Measurements from ENCODE around the gene CRIM1. TPM values are rescaled to one million over a fixed set of nuclear protein-coding genes. Genes with fewer than 3 reads are reported as not detected.

Gene CRIM1
- total and polyA plus RNA-seq, 2 experiments from 2014 or later, result 76.4 to 485 TPM

DNA sequence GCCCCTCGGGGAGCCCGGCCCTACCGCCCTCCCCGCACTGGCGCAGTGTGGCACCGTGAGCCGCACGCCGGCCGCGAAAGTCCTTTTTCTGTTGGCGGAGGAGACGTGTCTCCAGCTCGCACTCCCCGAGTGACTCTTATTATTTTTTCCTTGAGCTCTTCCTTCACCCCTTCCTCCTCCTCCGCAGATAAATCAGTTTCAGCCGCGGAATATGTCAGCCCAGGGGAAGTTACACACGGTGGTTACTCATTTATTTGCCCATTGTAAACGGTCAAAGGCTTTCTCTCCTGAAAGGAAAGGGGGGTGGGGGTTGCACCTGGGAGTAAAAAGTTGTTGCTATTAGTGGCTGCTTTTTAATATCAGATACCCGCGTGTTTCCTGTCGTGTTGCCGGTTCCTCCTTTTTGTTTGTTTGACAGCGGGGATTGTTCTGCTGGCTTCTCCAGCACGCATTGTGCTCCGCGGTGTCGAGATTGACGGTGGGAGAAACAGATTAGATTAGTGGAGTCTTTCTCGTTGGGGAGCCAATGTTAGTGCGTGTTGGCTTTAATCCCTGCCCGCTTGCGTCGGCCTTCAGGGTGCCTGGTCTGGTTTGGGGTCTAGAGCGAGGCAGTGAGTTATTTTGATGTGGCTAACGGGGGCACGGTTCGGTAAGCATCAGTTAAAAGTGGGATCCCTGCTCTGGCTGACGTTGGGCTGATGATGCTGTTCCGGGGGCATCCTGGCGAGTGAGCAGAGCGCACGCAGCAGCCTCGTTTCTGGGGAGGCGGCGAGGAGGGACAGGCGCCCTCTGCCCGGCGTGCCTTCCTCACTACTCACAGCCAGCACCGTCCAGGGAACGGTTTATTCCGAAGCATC lies 1.6 kb downstream of the CRIM1 start:
- peak overlapping the region; percentile 93 for H3K27ac ChIP-seq
- H3K9me3 ChIP-seq (ENCODE audit: low read depth), result no peaks in the 10 kb centered on the region
- peaks cover 16% of the 10 kb centered on the region; the same call in 1 of the 2 replicates for H3K36me3 ChIP-seq (ENCODE audit: low read depth)
- peak; percentile 91 for DNase-seq
- H3F3A ChIP-seq (ENCODE audit: insufficient read depth), result peaks cover 78% of the 10 kb centered on the region
- peak overlapping the region; percentile 97 for H3K9ac ChIP-seq
- whole genome bisulfite sequencing, 2 experiments (ENCODE audit: low coverage in 1 of 2, low lambda C conversion rate in 2 of 2, missing lambda C conversion rate in 2 of 2), result 0 to 1% methylated on average over 53 of the region's 53 CpGs
- H3K79me2 ChIP-seq (ENCODE audit: insufficient read depth), result peaks cover 85% of the 10 kb centered on the region
- H3K9me2 ChIP-seq (ENCODE audit: insufficient read depth), result no peaks in the 10 kb centered on the region
- 0 out of 2 replicates have a peak, but pooled peaks cover 9% of the 10 kb centered on the region for H4K20me1 ChIP-seq (ENCODE audit: insufficient read depth)
- TF ChIP-seq EZH2 (IDR thresholded peaks at IDR 0.05; ENCODE audit: insufficient read depth, poor library complexity, severe bottlenecking), result no peak
- TF ChIP-seq EZH2phosphoT487 (IDR thresholded peaks at IDR 0.05; ENCODE audit: insufficient read depth, low read depth), result no peak
- H3K4me3 ChIP-seq, result peak overlapping the region; percentile 99
- in situ Hi-C loops (cut with MboI), result loop anchor here (10.0 kb wide), 1 partner anchor 308 kb away; no protein-coding TSS in a partner anchor
- H3K4me2 ChIP-seq (ENCODE audit: unreplicated experiment), result peak overlapping the region; percentile 96
- no peak overlapping the region for H2AFZ ChIP-seq
- peaks cover 52% of the 10 kb centered on the region for H3K4me1 ChIP-seq (ENCODE audit: insufficient read depth)
- no peaks in the 10 kb centered on the region for H3K27me3 ChIP-seq (replicated peaks; ENCODE audit: insufficient read depth)

DNA sequence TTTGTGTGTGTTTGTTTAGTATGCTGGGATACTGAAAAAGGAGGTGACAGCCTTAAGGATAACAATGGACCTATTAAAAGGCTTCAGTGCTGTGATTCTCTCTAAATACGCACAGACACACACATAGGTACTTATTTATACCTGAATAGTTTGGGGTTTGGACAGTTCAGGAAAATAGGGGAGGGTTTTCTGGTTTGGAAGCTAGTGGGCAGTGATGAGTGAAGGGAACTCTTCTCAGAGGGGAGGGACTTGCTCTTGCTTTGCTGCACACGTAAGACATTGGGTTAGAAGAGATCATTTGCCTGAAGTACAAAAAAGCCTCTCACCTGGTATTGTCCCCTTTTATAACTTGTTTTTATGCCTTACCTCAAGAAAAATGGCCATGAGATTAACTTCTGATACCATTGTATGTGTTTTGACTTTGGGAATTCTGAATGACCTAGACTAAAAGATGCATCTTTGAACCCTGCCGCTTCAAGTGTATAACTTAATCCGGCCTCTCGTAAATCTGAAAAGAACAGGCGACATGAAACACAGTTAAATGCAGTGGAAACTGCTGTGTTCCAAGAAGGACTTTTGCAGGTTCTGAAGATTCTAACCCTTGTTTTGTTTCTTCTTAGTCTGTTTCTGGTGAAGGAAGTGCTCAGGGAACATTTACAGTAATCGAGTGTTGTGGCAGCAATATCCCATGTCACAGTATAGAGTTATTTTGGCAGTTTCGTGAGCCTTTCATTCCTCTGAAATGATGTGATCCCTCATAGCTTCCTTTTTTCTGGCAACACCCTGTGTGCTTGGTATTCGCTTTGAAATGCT lies 2.5 kb downstream of the CRIM1 start:
- peaks cover 16% of the 10 kb centered on the region; the same call in 1 of the 2 replicates for H3K36me3 ChIP-seq (ENCODE audit: low read depth)
- H3K4me1 ChIP-seq (ENCODE audit: insufficient read depth), result peaks cover 52% of the 10 kb centered on the region
- H3K9ac ChIP-seq, result peak overlapping the region; percentile 97
- no peaks in the 10 kb centered on the region for H3K27me3 ChIP-seq (replicated peaks; ENCODE audit: insufficient read depth)
- peak overlapping the region; percentile 93 for H3K27ac ChIP-seq
- peaks cover 93% of the 10 kb centered on the region for H3K79me2 ChIP-seq (ENCODE audit: insufficient read depth)
- no peak for TF ChIP-seq EZH2phosphoT487 (IDR thresholded peaks at IDR 0.05; ENCODE audit: insufficient read depth, low read depth)
- H4K20me1 ChIP-seq (ENCODE audit: insufficient read depth), result 0 out of 2 replicates have a peak, but pooled peaks cover 9% of the 10 kb centered on the region
- peak; percentile 86 for DNase-seq
- H3K4me2 ChIP-seq (ENCODE audit: unreplicated experiment), result peak overlapping the region; percentile 96
- peak overlapping the region; percentile 99 for H3K4me3 ChIP-seq
- no peak overlapping the region for H2AFZ ChIP-seq
- no peaks in the 10 kb centered on the region for H3K9me2 ChIP-seq (ENCODE audit: insufficient read depth)
- WGBS, 2 experiments (ENCODE audit: low coverage in 1 of 2, low lambda C conversion rate in 2 of 2, missing lambda C conversion rate in 2 of 2), result 2% methylated on average over 9 of the region's 9 CpGs
- no peaks in the 10 kb centered on the region for H3K9me3 ChIP-seq (ENCODE audit: low read depth)
- peaks cover 77% of the 10 kb centered on the region for H3F3A ChIP-seq (ENCODE audit: insufficient read depth)
- in situ Hi-C loops (cut with MboI), result loop anchor here (10.0 kb wide), 1 partner anchor 307 kb away; no protein-coding TSS in a partner anchor

DNA sequence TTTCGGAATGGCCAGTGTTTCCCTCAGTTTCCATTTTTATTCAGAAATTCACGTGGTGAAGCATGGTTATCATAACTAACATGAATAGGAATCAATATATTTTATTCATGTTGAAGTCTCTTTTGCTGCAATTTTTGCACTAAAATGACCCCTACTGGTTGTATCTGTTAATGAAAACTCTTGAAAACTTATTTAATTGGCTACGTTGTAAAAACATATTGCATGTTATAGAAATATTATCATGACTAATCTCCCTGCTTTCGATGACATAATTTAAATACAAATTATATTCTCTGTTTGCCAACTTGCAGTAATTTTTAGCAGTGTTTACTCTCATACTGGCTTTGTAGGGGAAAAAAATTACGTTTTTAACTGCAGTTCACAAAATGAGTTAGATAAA lies 3.5 kb downstream of the CRIM1 start:
- H3K36me3 ChIP-seq (ENCODE audit: low read depth), result peaks cover 16% of the 10 kb centered on the region; the same call in 1 of the 2 replicates

DNA sequence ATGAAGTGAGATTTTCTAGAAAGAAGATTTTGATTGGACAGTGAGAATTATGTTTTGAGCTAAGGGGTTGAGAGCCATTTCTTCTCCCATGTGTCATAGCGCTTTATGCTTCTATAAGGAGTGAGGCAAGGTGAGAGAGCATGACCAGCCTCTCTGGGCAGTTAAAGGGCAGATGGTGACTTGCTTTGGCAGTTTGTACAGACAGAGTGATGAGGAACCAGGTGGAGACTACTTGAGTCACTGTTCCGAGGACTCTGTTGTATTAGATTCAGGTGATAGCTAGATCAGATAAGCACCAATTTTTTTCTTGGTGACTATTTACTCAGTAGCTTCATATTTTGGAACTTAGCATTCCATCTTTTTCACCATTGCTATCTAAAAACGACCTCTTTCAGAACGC lies 4.5 kb downstream of the CRIM1 start:
- Histone ChIP-seq H3K4me1 (ENCODE audit: insufficient read depth) (peaks cover 57% of the 10 kb centered on the region), H3K9me2 (ENCODE audit: insufficient read depth) (no peaks in the 10 kb centered on the region), H3K4me2 (ENCODE audit: unreplicated experiment) (peak overlapping the region; percentile 96), H2AFZ (no peak overlapping the region), H3F3A (ENCODE audit: insufficient read depth) (peaks cover 79% of the 10 kb centered on the region), H3K9ac (peak overlapping the region; percentile 97), H3K79me2 (ENCODE audit: insufficient read depth) (peaks cover 93% of the 10 kb centered on the region), H3K27me3 (replicated peaks; ENCODE audit: insufficient read depth) (no peaks in the 10 kb centered on the region), H4K20me1 (ENCODE audit: insufficient read depth) (0 out of 2 replicates have a peak, but pooled peaks cover 9% of the 10 kb centered on the region), H3K27ac (peak overlapping the region; percentile 93), H3K9me3 (ENCODE audit: low read depth) (no peaks in the 10 kb centered on the region), H3K36me3 (ENCODE audit: low read depth) (peaks cover 19% of the 10 kb centered on the region; the same call in 1 of the 2 replicates), H3K4me3 (peak overlapping the region; percentile 99)
- in situ Hi-C loops (cut with MboI), result no loop called here
- peak; percentile 46 for DNase-seq
- WGBS, 2 experiments (ENCODE audit: low coverage in 1 of 2, low lambda C conversion rate in 2 of 2, missing lambda C conversion rate in 2 of 2), result 73 to 78% methylated on average over 4 of the region's 4 CpGs
- no peak for TF ChIP-seq EZH2phosphoT487 (IDR thresholded peaks at IDR 0.05; ENCODE audit: insufficient read depth, low read depth)
- TF ChIP-seq EZH2 (IDR thresholded peaks at IDR 0.05; ENCODE audit: insufficient read depth, poor library complexity, severe bottlenecking), result no peak

More for the DNA sequence above, 3.5 kb downstream of the CRIM1 start:
- peak overlapping the region; percentile 99 for H3K4me3 ChIP-seq
- 27 to 29% methylated on average over 5 of the region's 5 CpGs for WGBS, 2 experiments (ENCODE audit: low coverage in 1 of 2, low lambda C conversion rate in 2 of 2, missing lambda C conversion rate in 2 of 2)
- peak overlapping the region; percentile 97 for H3K9ac ChIP-seq
- H3K4me1 ChIP-seq (ENCODE audit: insufficient read depth), result peaks cover 54% of the 10 kb centered on the region
- H3K79me2 ChIP-seq (ENCODE audit: insufficient read depth), result peaks cover 93% of the 10 kb centered on the region
- TF ChIP-seq EZH2 (IDR thresholded peaks at IDR 0.05; ENCODE audit: insufficient read depth, poor library complexity, severe bottlenecking) (no peak), EZH2phosphoT487 (IDR thresholded peaks at IDR 0.05; ENCODE audit: insufficient read depth, low read depth) (no peak)
- peak; percentile 58 for DNase-seq
- H3K9me3 ChIP-seq (ENCODE audit: low read depth), result no peaks in the 10 kb centered on the region
- H3K27ac ChIP-seq, result peak overlapping the region; percentile 93
- in situ Hi-C loops (cut with MboI), result loop anchor here (10.0 kb wide), 1 partner anchor 306 kb away; no protein-coding TSS in a partner anchor
- peaks cover 77% of the 10 kb centered on the region for H3F3A ChIP-seq (ENCODE audit: insufficient read depth)
- no peaks in the 10 kb centered on the region for H3K27me3 ChIP-seq (replicated peaks; ENCODE audit: insufficient read depth)
- peak overlapping the region; percentile 96 for H3K4me2 ChIP-seq (ENCODE audit: unreplicated experiment)
- H3K9me2 ChIP-seq (ENCODE audit: insufficient read depth), result no peaks in the 10 kb centered on the region
- no peak overlapping the region for H2AFZ ChIP-seq
- 0 out of 2 replicates have a peak, but pooled peaks cover 9% of the 10 kb centered on the region for H4K20me1 ChIP-seq (ENCODE audit: insufficient read depth)

Data from GM23248 (cell line).